HG02623 (cell line): ENCODE results near the gene PGBD5.

Source experiments
- ATAC-seq: cut with Tn5 transposase; IDR thresholded peaks from one replicate; pipeline ENCODE4 v1.9.1; 2021; ENCODE audit warnings: moderate library complexity; ENCODE audit not compliant: unreplicated experiment

The PGBD5 gene

DNA sequence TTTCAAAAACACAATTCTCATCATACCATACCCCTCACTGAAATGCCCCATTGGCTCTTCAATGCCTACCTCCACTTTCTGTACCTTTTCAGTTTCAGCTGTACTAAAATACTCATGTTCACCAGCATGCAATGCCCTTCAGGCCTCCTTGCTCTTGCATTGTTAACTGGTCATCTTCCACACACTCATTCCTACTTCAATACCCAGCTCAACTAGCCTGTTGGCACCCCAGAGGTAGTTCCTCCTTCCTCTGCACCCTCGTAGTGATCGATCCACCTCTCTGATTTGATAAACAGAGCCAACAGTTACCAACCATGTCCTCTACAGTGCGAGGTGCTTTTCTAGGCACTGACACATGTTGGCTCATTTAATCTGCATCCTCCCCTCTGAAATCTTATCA lies 46.7 kb downstream of the PGBD5 start:
- ATAC-seq = no peak

DNA sequence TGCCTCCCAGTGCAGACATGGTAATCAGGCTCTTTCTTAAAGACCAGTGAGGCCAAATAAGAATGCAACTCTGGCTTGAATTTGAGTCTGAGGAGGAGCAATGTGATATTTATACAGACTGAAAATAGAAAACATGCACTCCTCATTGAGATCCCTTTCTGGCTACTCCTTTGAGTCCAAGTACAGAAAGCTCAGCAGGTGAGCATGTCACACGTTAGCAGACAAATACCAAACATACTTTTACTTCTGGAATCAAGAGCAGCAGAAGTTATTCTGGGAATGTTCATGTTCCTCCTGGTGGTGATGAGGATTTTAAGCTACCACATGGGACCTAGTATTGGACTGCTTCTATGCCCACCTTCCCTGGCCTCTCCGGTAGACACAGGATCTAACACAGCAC lies 48.3 kb downstream of the PGBD5 start:
- no peak for ATAC-seq

GRCh38 chr1:230377324-230377723 lies 48.8 kb downstream of the PGBD5 start:
- no peak for ATAC-seq

DNA sequence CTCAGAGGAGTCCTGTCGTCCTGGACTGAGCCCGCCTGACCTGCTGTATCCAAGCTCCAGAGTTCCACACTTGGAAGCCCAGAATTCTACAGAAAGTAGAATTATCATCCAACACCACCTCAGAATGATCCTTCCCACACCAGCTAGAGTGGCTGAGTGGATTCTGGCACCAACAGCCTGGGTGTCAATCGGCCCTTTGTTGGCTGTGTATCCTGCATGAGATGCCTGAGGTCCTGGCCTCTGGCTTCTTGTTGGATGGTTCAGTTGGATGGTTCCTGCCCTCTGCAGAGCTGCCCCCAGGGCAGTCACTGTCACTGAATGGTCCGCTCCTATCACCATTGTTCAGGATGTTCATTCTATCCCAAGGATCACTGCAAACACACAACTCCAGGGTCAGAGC lies 49.8 kb downstream of the PGBD5 start:
- no peak for ATAC-seq

- ATAC-seq = no peak
Observed at GRCh38 chr1:230375780-230376179, 50.4 kb downstream of the PGBD5 start.

DNA sequence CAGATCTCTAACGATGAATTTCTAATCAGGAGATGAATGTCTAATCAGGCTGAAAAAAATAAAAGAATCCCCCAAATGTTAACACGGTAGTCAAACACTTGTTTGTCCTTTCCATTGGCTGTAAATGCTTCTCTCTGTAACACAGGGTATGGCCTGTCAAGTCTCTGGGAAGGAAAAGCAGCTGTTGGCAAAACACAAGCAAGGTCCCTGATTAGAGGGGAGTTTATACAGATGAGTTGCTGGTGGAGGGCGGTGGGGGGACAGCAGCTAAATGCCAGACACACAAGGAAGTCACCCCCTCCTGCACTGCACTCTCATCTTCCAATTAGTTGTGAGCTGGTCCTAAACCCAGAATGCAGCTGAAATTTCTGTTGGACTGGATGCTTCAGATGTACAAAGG lies 51.0 kb downstream of the PGBD5 start:
- ATAC-seq = no peak

- no peak for ATAC-seq
Observed at GRCh38 chr1:230371923-230372703, 54.0 kb downstream of the PGBD5 start.

DNA sequence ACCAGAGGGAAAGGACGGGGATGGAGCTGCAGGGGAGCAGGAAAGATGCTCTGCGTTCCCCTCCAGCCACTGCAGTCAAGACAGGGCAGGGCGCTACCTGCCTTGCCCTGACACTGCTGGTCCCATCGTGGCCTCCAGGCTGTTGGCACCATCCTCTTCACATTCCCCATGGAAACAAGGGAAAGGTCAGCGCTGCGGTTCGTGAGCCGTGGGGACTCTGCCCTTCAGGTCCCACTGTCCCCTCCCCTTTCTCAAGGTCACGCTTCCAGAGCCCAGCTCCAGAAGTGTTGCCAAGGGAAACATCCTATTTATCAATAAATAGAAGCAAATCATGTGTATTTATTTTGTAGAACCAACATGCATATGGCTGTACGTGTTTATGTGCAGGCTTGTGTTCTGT lies 56.0 kb downstream of the PGBD5 start:
- no peak for ATAC-seq

GRCh38 chr1:230368871-230369270 lies 57.3 kb downstream of the PGBD5 start:
- ATAC-seq = no peak

- no peak for ATAC-seq
Observed at GRCh38 chr1:230368363-230368762, 57.8 kb downstream of the PGBD5 start.

- ATAC-seq = no peak
Observed at GRCh38 chr1:230366504-230366915, 59.6 kb downstream of the PGBD5 start.

- ATAC-seq = no peak
Observed at GRCh38 chr1:230365723-230366307, 60.3 kb downstream of the PGBD5 start.

- no peak for ATAC-seq
Observed at GRCh38 chr1:230362949-230363348, 63.2 kb downstream of the PGBD5 start.

GRCh38 chr1:230361941-230362340 lies 64.2 kb downstream of the PGBD5 start:
- no peak for ATAC-seq

- no peak for ATAC-seq
Observed at GRCh38 chr1:230359992-230360668, 66.0 kb downstream of the PGBD5 start.

DNA sequence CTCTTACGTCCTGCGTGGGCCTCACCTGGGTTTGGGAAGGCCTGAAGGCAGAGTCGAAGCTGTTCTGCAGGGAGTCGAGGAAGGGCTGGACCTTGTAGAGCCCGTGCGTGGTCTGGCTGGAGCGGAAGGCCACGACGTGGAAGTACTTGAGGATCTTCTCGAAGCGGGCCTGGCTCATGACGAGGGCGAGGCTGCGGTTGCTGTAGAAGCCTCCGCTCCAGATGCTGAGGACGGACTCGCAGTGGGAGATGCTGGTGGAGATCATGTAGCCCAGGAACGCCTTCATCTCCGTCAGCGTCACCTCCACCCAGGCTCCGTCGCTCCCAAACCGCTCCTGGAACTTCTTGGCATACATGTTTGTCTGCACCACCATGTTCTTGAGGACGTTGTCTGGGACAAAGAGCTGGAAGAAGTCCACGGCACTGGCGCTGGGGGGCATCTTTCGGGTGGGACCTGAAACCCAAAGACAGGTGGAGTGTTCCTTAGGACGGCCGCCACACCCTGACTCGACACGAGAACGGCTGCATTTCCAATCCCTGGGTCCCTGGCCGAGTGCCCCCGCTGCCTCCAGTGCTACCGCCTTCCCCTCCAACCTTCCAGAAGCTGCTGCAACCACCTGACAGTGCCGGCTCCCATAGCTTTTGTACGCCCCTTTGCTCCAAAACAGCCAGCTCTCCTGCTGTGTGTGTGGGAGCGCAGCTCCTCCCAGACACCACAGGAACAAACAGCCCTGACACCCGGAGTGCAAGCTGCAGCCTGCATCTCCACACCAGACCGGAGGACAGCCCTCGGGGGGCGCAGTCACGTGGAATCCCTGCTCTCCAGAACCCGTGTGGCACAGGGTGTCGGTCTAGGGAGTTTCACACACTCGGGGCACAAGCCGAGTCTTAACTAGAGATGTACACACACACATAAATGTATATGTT lies 69.0 kb downstream of the PGBD5 start:
- no peak for ATAC-seq

- no peak for ATAC-seq
Observed at GRCh38 chr1:230356190-230356589, 69.9 kb downstream of the PGBD5 start.

DNA sequence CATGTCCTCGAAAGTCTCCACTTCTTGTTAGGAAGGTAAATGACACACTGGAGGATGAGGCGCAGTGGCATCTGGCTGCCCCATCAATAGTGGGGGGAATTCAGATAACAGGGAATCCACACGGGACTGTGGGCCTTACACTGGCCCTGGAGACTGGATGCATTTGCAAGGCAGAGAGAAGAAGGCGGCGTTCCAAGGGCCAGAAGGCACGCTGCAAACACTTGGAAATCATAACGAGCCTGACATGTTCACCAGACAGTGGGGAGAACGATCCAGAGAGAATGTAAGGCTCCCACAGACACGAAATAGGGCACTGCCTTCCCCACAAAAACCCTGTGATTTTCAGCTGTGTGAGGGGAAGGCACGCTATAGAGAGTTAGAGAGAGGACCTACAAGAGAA lies 70.5 kb downstream of the PGBD5 start:
- no peak for ATAC-seq

DNA sequence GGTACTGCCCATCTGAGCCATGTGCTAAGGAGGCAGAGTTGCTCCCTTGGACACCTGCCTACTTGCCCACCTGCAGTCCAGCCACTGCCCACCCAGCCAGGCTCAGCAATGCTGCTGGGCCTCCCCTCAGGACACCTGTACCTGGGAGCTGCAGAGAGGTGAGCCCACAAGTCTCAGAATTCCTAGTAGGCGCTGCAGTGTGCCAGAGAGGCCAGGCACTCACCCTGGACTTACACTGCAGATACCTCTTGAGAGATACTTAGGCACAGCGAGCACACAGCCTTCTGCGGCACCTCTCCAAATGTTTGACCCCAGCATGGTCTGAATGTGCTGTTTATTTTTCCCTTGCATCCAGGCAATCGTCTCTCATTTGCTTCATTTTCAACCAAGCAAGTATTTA lies 71.0 kb downstream of the PGBD5 start:
- ATAC-seq = no peak

DNA sequence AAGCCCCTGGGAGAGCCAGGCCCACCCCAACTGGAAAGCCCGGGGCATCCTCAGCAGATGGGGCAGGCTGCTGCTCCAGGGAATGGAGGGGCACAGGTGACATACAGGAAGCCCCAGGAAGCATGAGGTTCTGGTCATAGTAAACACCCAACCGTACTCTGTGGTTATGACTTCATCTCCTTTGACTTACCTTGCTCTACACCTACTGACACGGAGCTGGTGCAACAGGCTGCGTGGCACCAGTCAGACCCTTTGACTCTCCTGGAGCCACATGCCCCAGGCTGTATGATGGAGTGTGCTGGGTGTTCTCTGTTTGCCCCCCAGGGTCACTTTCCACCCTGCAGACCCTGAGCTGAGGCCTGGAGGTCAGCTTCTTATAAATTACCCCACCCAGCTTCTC lies 72.1 kb downstream of the PGBD5 start:
- ATAC-seq = no peak

DNA sequence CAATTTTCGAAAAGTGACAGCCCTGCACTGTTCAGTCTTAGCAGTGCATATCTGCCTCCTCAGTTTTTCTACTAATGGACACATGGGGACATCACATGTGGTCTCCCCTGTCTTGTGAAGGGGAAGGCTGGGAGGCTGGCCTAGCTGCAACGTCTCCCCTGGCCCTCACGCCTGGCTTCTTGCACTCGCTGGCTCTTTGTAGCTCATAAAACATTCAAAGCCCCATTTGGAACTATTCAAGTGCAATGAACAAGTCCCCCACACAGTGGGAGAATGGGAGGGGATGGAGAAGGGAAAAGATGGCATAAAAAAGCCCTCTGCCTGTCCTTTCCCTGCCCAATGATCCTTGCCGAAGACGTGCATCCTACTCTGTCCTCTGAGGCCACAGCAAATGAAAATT lies 73.6 kb downstream of the PGBD5 start:
- ATAC-seq = no peak
